ENCODE measurements around the gene SPDYE6.
A peak's percentile ranks its signal among the peaks of the same experiment; 100 is the strongest.

Gene SPDYE6

DNA sequence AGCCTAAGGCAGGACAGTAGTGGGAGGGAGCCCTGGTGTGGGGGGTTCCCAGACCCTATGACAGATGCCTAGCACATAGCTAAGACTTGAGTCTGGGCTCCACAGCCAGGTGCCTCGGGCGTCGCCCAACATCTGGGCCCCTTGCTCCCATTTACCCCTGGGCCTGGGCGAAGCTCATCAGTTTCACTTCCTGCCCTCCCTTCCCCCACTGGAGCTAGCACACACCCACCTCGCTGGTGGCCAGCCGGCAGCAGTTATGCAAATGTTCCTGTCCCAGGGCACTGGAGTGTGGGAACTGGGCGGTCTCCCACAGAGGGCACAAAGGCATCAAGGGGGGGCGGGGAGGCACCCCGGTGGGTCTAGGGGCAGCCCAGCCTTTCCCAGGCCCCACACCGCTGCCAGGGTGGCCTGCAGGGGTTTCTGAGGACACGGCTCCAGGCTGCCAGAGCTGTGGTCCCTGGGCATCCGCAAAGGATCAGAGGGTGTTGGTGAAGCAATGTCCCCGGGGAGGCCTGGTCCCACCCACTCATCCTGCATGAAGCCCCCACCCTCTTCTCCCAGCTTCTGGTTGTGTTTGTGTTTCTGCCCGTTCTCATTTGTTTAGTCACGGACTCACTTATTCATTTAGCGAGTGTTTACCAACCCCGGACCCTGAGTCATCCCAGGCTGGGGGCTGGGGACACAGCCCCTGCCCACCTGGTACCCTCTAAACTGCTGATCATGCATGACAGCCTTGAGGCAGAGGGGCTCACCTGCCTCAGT lies 49.1 kb downstream of the SPDYE6 start:
- TF ChIP-seq, protein P1, sequence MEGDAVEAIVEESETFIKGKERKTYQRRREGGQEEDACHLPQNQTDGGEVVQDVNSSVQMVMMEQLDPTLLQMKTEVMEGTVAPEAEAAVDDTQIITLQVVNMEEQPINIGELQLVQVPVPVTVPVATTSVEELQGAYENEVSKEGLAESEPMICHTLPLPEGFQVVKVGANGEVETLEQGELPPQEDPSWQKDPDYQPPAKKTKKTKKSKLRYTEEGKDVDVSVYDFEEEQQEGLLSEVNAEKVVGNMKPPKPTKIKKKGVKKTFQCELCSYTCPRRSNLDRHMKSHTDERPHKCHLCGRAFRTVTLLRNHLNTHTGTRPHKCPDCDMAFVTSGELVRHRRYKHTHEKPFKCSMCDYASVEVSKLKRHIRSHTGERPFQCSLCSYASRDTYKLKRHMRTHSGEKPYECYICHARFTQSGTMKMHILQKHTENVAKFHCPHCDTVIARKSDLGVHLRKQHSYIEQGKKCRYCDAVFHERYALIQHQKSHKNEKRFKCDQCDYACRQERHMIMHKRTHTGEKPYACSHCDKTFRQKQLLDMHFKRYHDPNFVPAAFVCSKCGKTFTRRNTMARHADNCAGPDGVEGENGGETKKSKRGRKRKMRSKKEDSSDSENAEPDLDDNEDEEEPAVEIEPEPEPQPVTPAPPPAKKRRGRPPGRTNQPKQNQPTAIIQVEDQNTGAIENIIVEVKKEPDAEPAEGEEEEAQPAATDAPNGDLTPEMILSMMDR (IDR thresholded peaks at IDR 0.05; ENCODE audit: insufficient read depth, low read length, poor library complexity, severe bottlenecking): no peak
- no peak for TF ChIP-seq EZH2phosphoT487 (conservative IDR thresholded peaks at IDR 0.05; ENCODE audit: low read length)
- H3K27me3 ChIP-seq (ENCODE audit: low read length): no peaks in the 10 kb centered on the region
- H2AFZ ChIP-seq (ENCODE audit: low read depth, low read length, severe bottlenecking): no peak overlapping the region
- H3K9me2 ChIP-seq (replicated peaks; ENCODE audit: insufficient read depth, low read length): no peaks in the 10 kb centered on the region
- peak overlapping the region; percentile 32 for H3K4me3 ChIP-seq (ENCODE audit: insufficient read depth, low read length, poor library complexity, severe bottlenecking)
- no peaks in the 10 kb centered on the region for H4K20me1 ChIP-seq (ENCODE audit: low read depth, low read length)
- H3F3A ChIP-seq (ENCODE audit: insufficient read depth): peaks cover 81% of the 10 kb centered on the region
- H3K27ac ChIP-seq (ENCODE audit: low read depth, low read length): peak overlapping the region; percentile 96
- H3K9me3 ChIP-seq (ENCODE audit: insufficient read depth, low read length): no peaks in the 10 kb centered on the region
- peaks cover 28% of the 10 kb centered on the region for H3K36me3 ChIP-seq (ENCODE audit: low read length)
- peaks cover 54% of the 10 kb centered on the region for H3K79me2 ChIP-seq (ENCODE audit: insufficient read depth, low read length)
- peak overlapping the region; percentile 78 for H3K4me2 ChIP-seq (ENCODE audit: low read depth, low read length, poor library complexity, severe bottlenecking)
- peak overlapping the region; percentile 62 for H3K9ac ChIP-seq (ENCODE audit: low read length)

DNA sequence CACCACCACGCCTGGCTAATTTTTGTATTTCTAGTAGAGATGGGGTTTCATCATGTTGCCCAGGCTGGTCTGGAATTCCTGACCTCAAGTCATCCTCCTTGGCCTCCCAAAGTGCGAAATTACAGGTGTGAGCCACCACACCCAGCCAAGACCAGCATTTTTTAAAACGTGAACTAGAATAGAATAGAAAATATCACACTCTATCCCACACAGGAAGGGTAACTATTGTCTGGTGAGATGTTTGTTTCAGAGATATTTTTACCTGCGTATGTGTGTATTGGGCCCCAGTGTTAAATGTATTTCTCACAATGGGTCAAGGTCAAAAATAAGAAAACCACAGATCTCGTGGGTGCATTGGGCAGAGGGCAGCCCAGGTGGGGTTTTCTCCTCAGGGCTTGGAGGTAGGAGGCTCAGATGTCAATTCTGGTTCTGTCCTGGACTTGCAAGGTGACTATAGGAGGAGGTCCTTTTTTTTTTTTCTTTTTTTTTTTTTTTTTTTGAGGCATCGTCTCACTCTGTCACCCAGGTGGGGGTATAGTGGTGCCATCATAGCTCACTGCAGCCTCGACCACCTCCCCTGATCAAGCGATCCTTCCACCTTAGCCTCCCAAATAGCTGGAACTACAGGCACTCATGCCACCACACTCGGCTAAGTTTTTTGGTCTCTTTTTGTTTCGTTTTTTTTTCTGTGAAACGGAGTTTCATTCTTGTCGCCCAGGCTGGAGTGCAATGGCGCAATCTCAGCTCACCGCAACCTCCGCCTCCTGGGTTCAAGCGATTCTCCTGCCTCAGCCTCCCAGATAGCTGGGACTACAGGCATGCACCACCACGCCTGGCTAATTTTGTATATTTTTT lies 50.6 kb downstream of the SPDYE6 start:
- TF ChIP-seq, protein P1 (IDR thresholded peaks at IDR 0.05; ENCODE audit: insufficient read depth, low read length, poor library complexity, severe bottlenecking): no peak
- no peak for TF ChIP-seq EZH2phosphoT487 (conservative IDR thresholded peaks at IDR 0.05; ENCODE audit: low read length)
- Histone ChIP-seq H3K9me3 (ENCODE audit: insufficient read depth, low read length) (no peaks in the 10 kb centered on the region), H3F3A (ENCODE audit: insufficient read depth) (peaks cover 73% of the 10 kb centered on the region), H3K4me3 (ENCODE audit: insufficient read depth, low read length, poor library complexity, severe bottlenecking) (peak overlapping the region; percentile 2), H3K4me2 (ENCODE audit: low read depth, low read length, poor library complexity, severe bottlenecking) (peak overlapping the region; percentile 65), H3K27ac (ENCODE audit: low read depth, low read length) (peak overlapping the region; percentile 96), H2AFZ (ENCODE audit: low read depth, low read length, severe bottlenecking) (no peak overlapping the region), H4K20me1 (ENCODE audit: low read depth, low read length) (no peaks in the 10 kb centered on the region), H3K9me2 (replicated peaks; ENCODE audit: insufficient read depth, low read length) (no peaks in the 10 kb centered on the region), H3K36me3 (ENCODE audit: low read length) (peaks cover 26% of the 10 kb centered on the region), H3K79me2 (ENCODE audit: insufficient read depth, low read length) (peaks cover 63% of the 10 kb centered on the region), H3K27me3 (ENCODE audit: low read length) (no peaks in the 10 kb centered on the region), H3K9ac (ENCODE audit: low read length) (peak overlapping the region; percentile 55)

DNA sequence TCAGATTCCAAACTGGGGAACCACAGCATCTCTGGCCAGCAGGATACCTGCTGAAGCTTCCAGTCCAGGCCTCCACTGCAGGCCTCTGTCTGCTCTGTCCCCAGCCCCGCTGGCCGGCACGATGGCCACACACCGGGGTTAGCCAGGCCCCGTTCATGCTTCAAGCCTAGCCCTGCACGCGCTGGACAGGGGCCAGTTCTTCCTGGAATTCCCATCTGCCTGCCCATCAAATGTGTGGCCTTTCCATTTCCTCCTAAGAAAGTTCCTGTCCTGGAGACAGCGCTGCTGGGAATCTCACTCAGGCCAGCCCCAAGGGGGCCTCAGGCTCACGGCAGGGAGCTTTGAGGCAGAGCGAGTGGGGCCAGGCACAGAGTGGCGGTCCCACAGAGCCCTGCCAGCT lies 51.6 kb downstream of the SPDYE6 start:
- no peaks in the 10 kb centered on the region for H3K9me3 ChIP-seq (ENCODE audit: insufficient read depth, low read length)
- peak overlapping the region; percentile 57 for H3K9ac ChIP-seq (ENCODE audit: low read length)
- H3K79me2 ChIP-seq (ENCODE audit: insufficient read depth, low read length): peaks cover 62% of the 10 kb centered on the region
- peaks cover 68% of the 10 kb centered on the region for H3F3A ChIP-seq (ENCODE audit: insufficient read depth)
- no peaks in the 10 kb centered on the region for H3K27me3 ChIP-seq (ENCODE audit: low read length)
- H3K36me3 ChIP-seq (ENCODE audit: low read length): peaks cover 21% of the 10 kb centered on the region
- TF ChIP-seq, protein P1 (IDR thresholded peaks at IDR 0.05; ENCODE audit: insufficient read depth, low read length, poor library complexity, severe bottlenecking): no peak
- no peak for TF ChIP-seq EZH2phosphoT487 (conservative IDR thresholded peaks at IDR 0.05; ENCODE audit: low read length)
- H3K9me2 ChIP-seq (replicated peaks; ENCODE audit: insufficient read depth, low read length): no peaks in the 10 kb centered on the region
- H3K4me2 ChIP-seq (ENCODE audit: low read depth, low read length, poor library complexity, severe bottlenecking): peak overlapping the region; percentile 63
- no peaks in the 10 kb centered on the region for H4K20me1 ChIP-seq (ENCODE audit: low read depth, low read length)
- H3K4me3 ChIP-seq (ENCODE audit: insufficient read depth, low read length, poor library complexity, severe bottlenecking): no peak overlapping the region
- H3K27ac ChIP-seq (ENCODE audit: low read depth, low read length): peak overlapping the region; percentile 96
- H2AFZ ChIP-seq (ENCODE audit: low read depth, low read length, severe bottlenecking): no peak overlapping the region

Data from SU-DHL-6 (cell line).